Psoas muscle (tissue), 8 donors: ENCODE measurements around the gene COL25A1. TPM values are rescaled to one million over a fixed set of nuclear protein-coding genes. Genes with fewer than 3 reads are reported as not detected.

Experiments used
- ATAC-seq, 4 donors: fragments of 200-7000 bp; cut with Tn5 transposase; one replicate each; pipeline ENCODE4 v1.9.1; 2020; ENCODE audit warnings: moderate library complexity in 3 of 4, mild to moderate bottlenecking in 2 of 4
- DNase-seq, 2 donors: peaks; one replicate each; pipeline ENCODE4 v3.0.0-alpha.2; 2020
- H3K27ac ChIP-seq: fragments of 200-600 bp; one replicate; pipeline ENCODE4 v1.8.0; 2022
- H3K27me3 ChIP-seq, 3 donors: fragments of 200-600 bp in 1 of 3; one replicate each; pipeline versions ENCODE4 v1.6.1 to v1.8.0; 2013 to 2022; ENCODE audit warnings: low read length in 2 of 3, mild to moderate bottlenecking in 2 of 3, moderate library complexity in 1 of 3; ENCODE audit not compliant: insufficient read depth in 3 of 3
- H3K36me3 ChIP-seq, 2 donors: fragments of 200-600 bp in 1 of 2; one replicate each; pipeline versions ENCODE4 v1.6.1 to v1.8.0; 2013 to 2022; ENCODE audit warnings: low read depth in 1 of 2, mild to moderate bottlenecking in 1 of 2, moderate library complexity in 1 of 2; ENCODE audit not compliant: insufficient read depth in 1 of 2
- H3K4me1 ChIP-seq: fragments of 200-600 bp; one replicate; pipeline ENCODE4 v1.8.0; 2022
- H3K4me3 ChIP-seq: fragments of 200-600 bp; one replicate; pipeline ENCODE4 v1.8.0; 2022; ENCODE audit warnings: mild to moderate bottlenecking
- H3K9me3 ChIP-seq: fragments of 200-600 bp; one replicate; pipeline ENCODE4 v1.8.0; 2022
- CTCF ChIP-seq: fragments of 200-600 bp; IDR thresholded peaks from one replicate; pipeline ENCODE4 v1.8.0; 2022; ENCODE audit warnings: antibody characterized with exemption
- WGBS, 3 donors: extraction: QIAGEN DNeasy Blood & Tissue Kit; methylation state at CpG; one replicate each; pipeline versions ENCODE4 v1.1.6 to v1.1.7; 2013; 5-methylcytosine and 5-hydroxymethylcytosine counted together
- intact Hi-C, 2 donors: fragments of 100-400 bp; cut with DNase I; formaldehyde crosslinking; loops; one replicate each; pipeline versions ENCODE4 v1.11.0 to v1.14.2; 2022
- polyA plus RNA-seq, 3 donors: library from polyadenylated mRNA; stranded (reverse); fragments of 200-250 nt; gene quantifications; one replicate each; pipeline ENCODE4 v1.2.3, GENCODE V29; 2013
- total RNA-seq, 4 donors: library from RNA; stranded (reverse); fragmentation: NEBNext Ultra II Directional in 2 of 4; extraction: Animal tissue kit (Norgen Biotek cat#: 25700) in 2 of 4; gene quantifications; one replicate each; pipeline versions ENCODE4 v1.2.1 to v1.2.4, GENCODE V29; 2021 to 2023
- donor health status: healthy with polysubstance abuse.
- donor health status: DM: no; HTN: no; CAD: no; lungs with moderate emphysema.
- donor health status: Bipolar disorder and iron deficiency.
- donor health status: healthy.
- donor health status: DM: yes; HTN: yes; CAD: no.
- donor health status: DM: no; HTN: no; CAD: no.
- donor health status: DM: no; HTN: no; CAD: no.
- donor health status: DM: yes; HTN: yes; CAD: no.

The COL25A1 gene
- total and polyA plus RNA-seq, 7 donors, result 0.14 to 1.5 (median 0.36) TPM

- ATAC-seq (no peak), DNase-seq (no peak)
- WGBS, 3 donors, result 91 to 96% (median 93%) methylated on average over 2 of the region's 2 CpGs
- no peaks in the 10 kb centered on the region for H3K36me3 ChIP-seq
- no peak for TF ChIP-seq CTCF
- no peaks in the 10 kb centered on the region for H3K9me3 ChIP-seq
- no peak overlapping the region for H3K27ac ChIP-seq
- no peak overlapping the region for H3K4me3 ChIP-seq
- intact Hi-C loops, result loop anchor here in 1 of 2 donors (10.0 kb wide), 1 partner anchor 503 kb away; no protein-coding TSS in a partner anchor
- peaks cover 0 to 2% (median 0%) of the 10 kb centered on the region in 3 donors for H3K27me3 ChIP-seq
- no peaks in the 10 kb centered on the region for H3K4me1 ChIP-seq
Measured at GRCh38 chr4:109327641-109328040, 25.2 kb upstream of the COL25A1 start.

- Histone ChIP-seq H3K9me3 (no peaks in the 10 kb centered on the region), H3K4me1 (no peaks in the 10 kb centered on the region), H3K27me3 (peaks cover 0 to 2% (median 0%) of the 10 kb centered on the region in 3 donors), H3K27ac (no peak overlapping the region), H3K36me3 (no peaks in the 10 kb centered on the region), H3K4me3 (no peak overlapping the region)
- ATAC-seq (no peak), DNase-seq (no peak)
- no peak for TF ChIP-seq CTCF
- intact Hi-C loops, result loop anchor here in 1 of 2 donors (10.0 kb wide), 1 partner anchor 501 kb away; no protein-coding TSS in a partner anchor
- 82 to 88% (median 85%) methylated on average over 2 of the region's 2 CpGs for WGBS, 3 donors
Measured at GRCh38 chr4:109325698-109326097, 23.2 kb upstream of the COL25A1 start.

- no peak for TF ChIP-seq CTCF
- no peaks in the 10 kb centered on the region for H3K9me3 ChIP-seq
- intact Hi-C loops, result loop anchor here in 1 of 2 donors (10.0 kb wide), 1 partner anchor 499 kb away; no protein-coding TSS in a partner anchor
- H3K27ac ChIP-seq, result no peak overlapping the region
- H3K27me3 ChIP-seq, result peaks cover 0 to 2% (median 0%) of the 10 kb centered on the region in 3 donors
- no peak for DNase-seq
- no peaks in the 10 kb centered on the region for H3K36me3 ChIP-seq
- ATAC-seq, result no peak
- H3K4me1 ChIP-seq, result no peaks in the 10 kb centered on the region
- H3K4me3 ChIP-seq, result no peak overlapping the region
Measured at GRCh38 chr4:109323348-109323747, 20.9 kb upstream of the COL25A1 start.

GRCh38 chr4:109321232-109321631, 18.8 kb upstream of the COL25A1 start:
- no peak overlapping the region for H3K4me3 ChIP-seq
- H3K4me1 ChIP-seq, result no peaks in the 10 kb centered on the region
- intact Hi-C loops, result loop anchor here in 1 of 2 donors (10.0 kb wide), 1 partner anchor 496 kb away; no protein-coding TSS in a partner anchor
- no peak overlapping the region for H3K27ac ChIP-seq
- ATAC-seq, result no peak
- no peaks in the 10 kb centered on the region for H3K9me3 ChIP-seq
- H3K27me3 ChIP-seq, result peaks cover 0 to 2% (median 0%) of the 10 kb centered on the region in 3 donors
- TF ChIP-seq CTCF, result no peak
- WGBS, 3 donors, result 92 to 97% (median 94%) methylated on average over 1 of the region's 1 CpG
- DNase-seq, result no peak
- no peaks in the 10 kb centered on the region for H3K36me3 ChIP-seq

GRCh38 chr4:109319684-109320083, 17.2 kb upstream of the COL25A1 start:
- no peaks in the 10 kb centered on the region for H3K36me3 ChIP-seq
- DNase-seq, result no peak
- no peaks in the 10 kb centered on the region for H3K9me3 ChIP-seq
- 87 to 93% (median 87%) methylated on average over 2 of the region's 2 CpGs for WGBS, 3 donors
- TF ChIP-seq CTCF, result no peak
- H3K27me3 ChIP-seq, result peaks cover 0 to 2% (median 0%) of the 10 kb centered on the region in 3 donors
- no peak for ATAC-seq
- intact Hi-C loops, result loop anchor here in 1 of 2 donors (10.0 kb wide), 1 partner anchor 495 kb away; no protein-coding TSS in a partner anchor
- H3K4me3 ChIP-seq, result no peak overlapping the region
- H3K4me1 ChIP-seq, result no peaks in the 10 kb centered on the region
- H3K27ac ChIP-seq, result no peak overlapping the region
